Activated CD4-positive, alpha-beta T cell treated with anti-CD3 and anti-CD28 coated beads, Interleukin-2, amount 50 U/mL, for 4 hours (primary cell): Measurements from ENCODE around the gene KHDC1L.
"Not testable (repeated sequence)": the region's sequence is repeated elsewhere in the genome, so short reads cannot be mapped to it uniquely, and the experiment has no call there.

Experiments
- DNase-seq, 2 experiments: peaks; one replicate each; pipeline ENCODE4 v3.0.0-alpha.2; 2020

Gene KHDC1L

GRCh38 chr6:73225396-73225795, at the start of gene KHDC1L:
TSS of gene KHDC1L (minus strand) at chr6:73225496. CDS start at chr6:73225408, 88 bp downstream.
- DNase-seq = no peak

- DNase-seq = not testable (repeated sequence)
Measured at GRCh38 chr6:73269296-73269695, 44.0 kb upstream of the KHDC1L start.

- not testable (repeated sequence) for DNase-seq
Measured at GRCh38 chr6:73268896-73269295, 43.6 kb upstream of the KHDC1L start.

- DNase-seq = no peak
Measured at GRCh38 chr6:73264446-73264845, 39.1 kb upstream of the KHDC1L start.

- no peak for DNase-seq
Measured at GRCh38 chr6:73263570-73263909, 38.2 kb upstream of the KHDC1L start.

- peak; percentile 19 to 27 for DNase-seq
Measured at GRCh38 chr6:73262671-73263569, 37.6 kb upstream of the KHDC1L start, which contains the start of gene KHDC1. TSS of gene KHDC1 (minus strand) at chr6:73263196. CDS start at chr6:73242517, 20,679 bp downstream.

GRCh38 chr6:73258721-73259120, 33.4 kb upstream of the KHDC1L start:
- no peak for DNase-seq

GRCh38 chr6:73254323-73254722, 29.0 kb upstream of the KHDC1L start:
- not testable (repeated sequence) for DNase-seq

GRCh38 chr6:73252703-73253102, 27.4 kb upstream of the KHDC1L start:
- no peak for DNase-seq

GRCh38 chr6:73250016-73250415, 24.7 kb upstream of the KHDC1L start:
- no peak for DNase-seq

GRCh38 chr6:73248192-73248903, 23.1 kb upstream of the KHDC1L start:
- DNase-seq = no peak

GRCh38 chr6:73242001-73242400, 16.7 kb upstream of the KHDC1L start:
- DNase-seq = no peak

- DNase-seq = no peak
Measured at GRCh38 chr6:73240730-73241129, 15.4 kb upstream of the KHDC1L start.

GRCh38 chr6:73236144-73236750, 11.0 kb upstream of the KHDC1L start:
- no peak for DNase-seq

GRCh38 chr6:73234733-73235132, 9.4 kb upstream of the KHDC1L start:
- DNase-seq = no peak

- DNase-seq = not testable (repeated sequence)
Measured at GRCh38 chr6:73233971-73234370, 8.7 kb upstream of the KHDC1L start.

- no peak for DNase-seq
Measured at GRCh38 chr6:73233048-73233447, 7.8 kb upstream of the KHDC1L start.

- DNase-seq = no peak
Measured at GRCh38 chr6:73231986-73232391, 6.7 kb upstream of the KHDC1L start.

GRCh38 chr6:73227606-73228255, 2.4 kb upstream of the KHDC1L start:
- no peak for DNase-seq

- DNase-seq = no peak
Measured at GRCh38 chr6:73216859-73217258, 8.4 kb downstream of the KHDC1L start.

GRCh38 chr6:73209117-73209516, 16.2 kb downstream of the KHDC1L start:
- DNase-seq = no peak

- no peak for DNase-seq
Measured at GRCh38 chr6:73207221-73207837, 18.0 kb downstream of the KHDC1L start.

GRCh38 chr6:73204252-73204651, 21.0 kb downstream of the KHDC1L start:
- no peak for DNase-seq
